ENCODE measurements around the gene NDUFB1. TPM values are rescaled to one million over a fixed set of nuclear protein-coding genes. Genes with fewer than 3 reads are reported as not detected.
A peak's percentile ranks its signal among the peaks of the same experiment; 100 is the strongest.

Gene NDUFB1
- total RNA-seq, 1 donor from 2014 or later, result 348 TPM

- no peak overlapping the region for H3K27ac ChIP-seq
- peak; percentile 37 for DNase-seq (ENCODE audit: low spot score)
- no peak for TF ChIP-seq EZH2phosphoT487 (IDR thresholded peaks at IDR 0.05)
- TF ChIP-seq, protein P1, sequence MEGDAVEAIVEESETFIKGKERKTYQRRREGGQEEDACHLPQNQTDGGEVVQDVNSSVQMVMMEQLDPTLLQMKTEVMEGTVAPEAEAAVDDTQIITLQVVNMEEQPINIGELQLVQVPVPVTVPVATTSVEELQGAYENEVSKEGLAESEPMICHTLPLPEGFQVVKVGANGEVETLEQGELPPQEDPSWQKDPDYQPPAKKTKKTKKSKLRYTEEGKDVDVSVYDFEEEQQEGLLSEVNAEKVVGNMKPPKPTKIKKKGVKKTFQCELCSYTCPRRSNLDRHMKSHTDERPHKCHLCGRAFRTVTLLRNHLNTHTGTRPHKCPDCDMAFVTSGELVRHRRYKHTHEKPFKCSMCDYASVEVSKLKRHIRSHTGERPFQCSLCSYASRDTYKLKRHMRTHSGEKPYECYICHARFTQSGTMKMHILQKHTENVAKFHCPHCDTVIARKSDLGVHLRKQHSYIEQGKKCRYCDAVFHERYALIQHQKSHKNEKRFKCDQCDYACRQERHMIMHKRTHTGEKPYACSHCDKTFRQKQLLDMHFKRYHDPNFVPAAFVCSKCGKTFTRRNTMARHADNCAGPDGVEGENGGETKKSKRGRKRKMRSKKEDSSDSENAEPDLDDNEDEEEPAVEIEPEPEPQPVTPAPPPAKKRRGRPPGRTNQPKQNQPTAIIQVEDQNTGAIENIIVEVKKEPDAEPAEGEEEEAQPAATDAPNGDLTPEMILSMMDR (IDR thresholded peaks at IDR 0.05), result no peak
- TF ChIP-seq EZH2 (IDR thresholded peaks at IDR 0.05), result no peak
- peaks cover 2% of the 10 kb centered on the region for H3K27me3 Mint-ChIP-seq (ENCODE audit: insufficient read depth, low read depth)
- H4K20me1 ChIP-seq (ENCODE audit: low read depth), result peaks cover 21% of the 10 kb centered on the region
- H3K4me3 ChIP-seq, result peak overlapping the region; percentile 19
- H3K27ac Mint-ChIP-seq, result no peak overlapping the region
- H3K4me3 Mint-ChIP-seq, result peak overlapping the region; percentile 11
- H3F3A ChIP-seq (ENCODE audit: low read depth), result peaks cover 21% of the 10 kb centered on the region
- peaks cover 14% of the 10 kb centered on the region for H3K4me1 ChIP-seq
- H3K9me3 ChIP-seq (ENCODE audit: low read depth), result no peaks in the 10 kb centered on the region
- no peaks in the 10 kb centered on the region for H3K36me3 Mint-ChIP-seq
- peaks cover 28% of the 10 kb centered on the region for H3K79me2 ChIP-seq (ENCODE audit: low read depth)
- no peaks in the 10 kb centered on the region for H3K36me3 ChIP-seq
- H3K9ac ChIP-seq, result no peak overlapping the region
- no peaks in the 10 kb centered on the region for H3K27me3 ChIP-seq
- H3K9me3 Mint-ChIP-seq, result no peaks in the 10 kb centered on the region
- peaks cover 17% of the 10 kb centered on the region for H3K4me1 Mint-ChIP-seq
- H3K4me2 ChIP-seq, result peak overlapping the region; percentile 61
- H2AFZ ChIP-seq (replicated peaks), result peak overlapping the region; percentile 99
Observed at GRCh38 chr14:92108345-92109254, 12.9 kb downstream of the NDUFB1 start.

- TF ChIP-seq, protein P1 (IDR thresholded peaks at IDR 0.05), result peak; percentile 75
- TF ChIP-seq EZH2 (IDR thresholded peaks at IDR 0.05), result no peak
- H3K36me3 Mint-ChIP-seq, result no peaks in the 10 kb centered on the region
- peak within 1 kb of the TSS; percentile 82 for H3K9ac ChIP-seq
- peak within 1 kb of the TSS; percentile 92 for H2AFZ ChIP-seq (replicated peaks)
- H3K4me1 ChIP-seq, result peaks cover 14% of the 10 kb centered on the region
- no peaks in the 10 kb centered on the region for H3K9me3 ChIP-seq (ENCODE audit: low read depth)
- peaks cover 21% of the 10 kb centered on the region for H3F3A ChIP-seq (ENCODE audit: low read depth)
- no peak within 1 kb of the TSS for H3K27ac ChIP-seq
- H3K79me2 ChIP-seq (ENCODE audit: low read depth), result peaks cover 50% of the 10 kb centered on the region
- peak within 1 kb of the TSS; percentile 72 for H3K27ac Mint-ChIP-seq
- H3K4me2 ChIP-seq, result peak within 1 kb of the TSS; percentile 81
- H3K36me3 ChIP-seq, result no peaks in the 10 kb centered on the region
- H3K27me3 Mint-ChIP-seq (ENCODE audit: insufficient read depth, low read depth), result peaks cover 2% of the 10 kb centered on the region
- H3K4me3 Mint-ChIP-seq, result peak within 1 kb of the TSS; percentile 97
- peaks cover 43% of the 10 kb centered on the region for H4K20me1 ChIP-seq (ENCODE audit: low read depth)
- DNase-seq (ENCODE audit: low spot score), result peak; percentile 98
- H3K4me1 Mint-ChIP-seq, result peaks cover 17% of the 10 kb centered on the region
- H3K4me3 ChIP-seq, result peak within 1 kb of the TSS; percentile 93
- H3K9me3 Mint-ChIP-seq, result no peaks in the 10 kb centered on the region
- H3K27me3 ChIP-seq, result no peaks in the 10 kb centered on the region
Observed at GRCh38 chr14:92106143-92106926, 15.2 kb downstream of the NDUFB1 start, which contains the start of gene ATXN3. Gene ATXN3 (minus strand): TSS chr14:92106582. CDS start chr14:92106552, 30 bp downstream.

DNA sequence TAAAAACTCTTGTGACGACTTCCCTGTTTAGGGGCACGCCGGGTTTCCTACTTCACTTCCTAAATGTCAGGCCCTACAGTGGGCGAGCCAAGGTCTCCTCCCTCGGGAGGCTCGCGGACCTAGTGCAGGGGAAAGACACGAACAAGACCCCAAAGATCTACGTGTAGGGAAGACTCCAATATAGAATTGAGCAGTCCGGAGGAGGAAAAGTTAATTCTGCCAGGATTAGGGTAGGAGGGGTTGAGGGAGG lies 15.7 kb downstream of the NDUFB1 start:
- H3K27ac Mint-ChIP-seq, result peak overlapping the region; percentile 72
- H3F3A ChIP-seq (ENCODE audit: low read depth), result peaks cover 21% of the 10 kb centered on the region

More for the DNA sequence above, 15.7 kb downstream of the NDUFB1 start:
- peak overlapping the region; percentile 92 for H2AFZ ChIP-seq (replicated peaks)
- no peak for DNase-seq (ENCODE audit: low spot score)
- H3K27me3 ChIP-seq, result no peaks in the 10 kb centered on the region
- peaks cover 55% of the 10 kb centered on the region for H3K79me2 ChIP-seq (ENCODE audit: low read depth)
- Mint-ChIP-seq H3K27me3 (ENCODE audit: insufficient read depth, low read depth) (peaks cover 2% of the 10 kb centered on the region), H3K36me3 (no peaks in the 10 kb centered on the region), H3K9me3 (no peaks in the 10 kb centered on the region), H3K4me3 (peak overlapping the region; percentile 97), H3K4me1 (peaks cover 17% of the 10 kb centered on the region)
- H3K4me2 ChIP-seq, result peak overlapping the region; percentile 81
- H3K36me3 ChIP-seq, result no peaks in the 10 kb centered on the region
- no peaks in the 10 kb centered on the region for H3K9me3 ChIP-seq (ENCODE audit: low read depth)
- H3K27ac ChIP-seq, result no peak overlapping the region
- peaks cover 46% of the 10 kb centered on the region for H4K20me1 ChIP-seq (ENCODE audit: low read depth)
- H3K9ac ChIP-seq, result peak overlapping the region; percentile 82
- peak overlapping the region; percentile 93 for H3K4me3 ChIP-seq
- TF ChIP-seq, protein P1 (IDR thresholded peaks at IDR 0.05), result no peak
- TF ChIP-seq EZH2 (IDR thresholded peaks at IDR 0.05) (no peak), EZH2phosphoT487 (IDR thresholded peaks at IDR 0.05) (no peak)
- H3K4me1 ChIP-seq, result peaks cover 14% of the 10 kb centered on the region

Data from neural progenitor cell (in vitro differentiated cells).